Progenitor cell of endocrine pancreas (in vitro differentiated cells): ENCODE results near the gene STARD10. TPM values are rescaled to one million over a fixed set of nuclear protein-coding genes. Genes with fewer than 3 reads are reported as not detected.
A peak's percentile ranks its signal among the peaks of the same experiment; 100 is the strongest.

Source experiments
- DNase-seq: peaks from one replicate; pipeline ENCODE4 v3.0.0; 2021; ENCODE audit warnings: low spot score; ENCODE audit not compliant: unreplicated experiment
- H3K27ac Mint-ChIP-seq: 2 replicates; pipeline ENCODE4 v1.8.0; 2021; ENCODE audit warnings: mild to moderate bottlenecking, moderate library complexity, mixed read lengths
- H3K27me3 Mint-ChIP-seq: 2 replicates; pipeline ENCODE4 v1.8.0; 2021; ENCODE audit warnings: mixed read lengths
- H3K36me3 Mint-ChIP-seq: 2 replicates; pipeline ENCODE4 v1.8.0; 2022; ENCODE audit warnings: mixed read lengths; ENCODE audit not compliant: insufficient read depth
- H3K4me1 Mint-ChIP-seq: 2 replicates; pipeline ENCODE4 v1.8.0; 2021; ENCODE audit warnings: low read depth, mixed read lengths
- H3K4me3 Mint-ChIP-seq: 2 replicates; pipeline ENCODE4 v1.8.0; 2021; ENCODE audit warnings: low read depth, mild to moderate bottlenecking, moderate library complexity, mixed read lengths
- H3K9me3 Mint-ChIP-seq: 2 replicates; pipeline ENCODE4 v1.8.0; 2021; ENCODE audit warnings: low read depth, mixed read lengths
- CTCF ChIP-seq: fragments of 200-600 bp; sonication (generic); IDR thresholded peaks from one replicate; pipeline ENCODE4 v1.5.0; 2021; ENCODE audit warnings: antibody characterized with exemption, mild to moderate bottlenecking; ENCODE audit not compliant: unreplicated experiment
- total RNA-seq: library from RNA; stranded (reverse); gene quantifications from 2 replicates; pipeline ENCODE4 v1.2.1, GENCODE V29; 2021

STARD10 gene
- total RNA-seq, 1 donor from 2014 or later, result 212 TPM

- H3K27ac Mint-ChIP-seq, result peak overlapping the region; percentile 78
- peaks cover 12% of the 10 kb centered on the region for H3K36me3 Mint-ChIP-seq
- H3K4me3 Mint-ChIP-seq, result no peak overlapping the region
- TF ChIP-seq CTCF, result no peak
- no peaks in the 10 kb centered on the region for H3K9me3 Mint-ChIP-seq
- peaks cover 7% of the 10 kb centered on the region for H3K4me1 Mint-ChIP-seq
- no peaks in the 10 kb centered on the region for H3K27me3 Mint-ChIP-seq
- no peak for DNase-seq
These were observed 58.3 kb downstream of the STARD10 start for GRCh38 chr11:72735495-72736027.

DNA sequence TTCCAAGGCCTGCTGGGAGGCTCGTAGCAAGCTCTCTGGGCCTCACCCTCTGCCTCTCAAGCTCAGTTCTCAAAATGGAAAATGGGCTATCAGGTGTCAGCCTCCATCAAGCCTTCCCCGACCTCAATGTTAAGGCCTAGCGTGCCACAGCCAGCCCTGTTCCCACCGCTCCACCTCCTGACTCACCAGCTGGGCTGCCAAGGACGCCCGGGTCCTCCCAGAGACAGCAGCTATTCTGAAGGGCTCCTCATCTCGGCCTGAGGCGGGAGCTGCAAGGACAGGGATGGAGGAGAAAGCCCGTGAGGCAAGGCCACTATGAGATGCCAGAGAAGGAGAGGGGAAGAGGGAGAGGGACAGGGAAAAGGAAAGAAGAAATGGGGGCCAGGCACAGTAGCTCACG lies 61.5 kb downstream of the STARD10 start:
- H3K27me3 Mint-ChIP-seq, result no peaks in the 10 kb centered on the region
- peaks cover 10% of the 10 kb centered on the region for H3K36me3 Mint-ChIP-seq
- H3K4me1 Mint-ChIP-seq, result peaks cover 6% of the 10 kb centered on the region
- no peak overlapping the region for H3K27ac Mint-ChIP-seq
- H3K4me3 Mint-ChIP-seq, result no peak overlapping the region
- no peaks in the 10 kb centered on the region for H3K9me3 Mint-ChIP-seq
- no peak for TF ChIP-seq CTCF
- no peak for DNase-seq

- DNase-seq, result no peak
- Mint-ChIP-seq H3K36me3 (peaks cover 8% of the 10 kb centered on the region), H3K4me3 (no peak overlapping the region), H3K4me1 (peaks cover 1% of the 10 kb centered on the region), H3K9me3 (no peaks in the 10 kb centered on the region), H3K27me3 (no peaks in the 10 kb centered on the region), H3K27ac (peak overlapping the region; percentile 13)
- TF ChIP-seq CTCF, result no peak
These were observed 63.1 kb downstream of the STARD10 start for GRCh38 chr11:72730737-72731136.

DNA sequence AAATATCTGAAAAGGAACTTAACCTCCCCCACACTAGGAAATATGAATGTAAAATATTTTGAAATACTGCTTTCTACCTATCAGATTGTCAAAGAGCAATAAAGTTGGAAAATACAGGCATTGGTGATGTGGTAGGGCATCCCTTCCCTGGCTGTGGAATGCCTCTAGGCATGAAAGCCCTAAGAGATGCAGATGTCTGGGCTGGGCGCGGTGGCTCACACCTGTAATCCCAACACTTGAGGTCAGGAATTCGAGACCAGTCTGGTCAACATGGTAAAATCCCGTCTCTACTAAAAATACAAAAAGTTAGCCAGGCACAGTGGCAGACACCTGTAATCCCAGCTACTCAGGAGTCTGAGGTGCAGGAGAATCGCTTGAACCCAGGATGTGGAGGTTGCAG lies 63.6 kb downstream of the STARD10 start:
- Mint-ChIP-seq H3K27me3 (no peaks in the 10 kb centered on the region), H3K4me1 (no peaks in the 10 kb centered on the region), H3K36me3 (peaks cover 9% of the 10 kb centered on the region), H3K27ac (peak overlapping the region; percentile 13), H3K4me3 (no peak overlapping the region), H3K9me3 (no peaks in the 10 kb centered on the region)
- no peak for TF ChIP-seq CTCF
- no peak for DNase-seq

DNA sequence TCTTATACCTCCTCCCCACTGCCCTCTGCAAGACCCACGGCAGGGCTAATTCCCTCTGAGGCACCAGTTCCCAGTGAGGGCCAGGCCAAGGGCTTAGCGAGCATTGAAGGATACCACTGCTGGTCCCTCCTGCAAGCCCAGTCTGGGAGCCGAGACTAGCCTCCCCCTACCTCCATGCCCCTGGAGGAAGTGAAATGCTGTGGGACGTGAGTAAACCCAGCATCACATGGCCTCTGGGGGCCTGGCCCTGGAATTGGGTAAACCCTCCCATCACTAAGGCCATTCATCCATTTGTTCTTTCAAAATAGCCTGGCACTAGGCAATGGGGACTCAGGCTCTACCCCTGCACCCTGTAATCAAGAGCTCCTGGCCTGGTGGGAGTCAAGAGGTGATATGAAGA lies 66.3 kb downstream of the STARD10 start:
- no peak for DNase-seq
- Mint-ChIP-seq H3K9me3 (no peaks in the 10 kb centered on the region), H3K4me3 (no peak overlapping the region), H3K27ac (no peak overlapping the region), H3K36me3 (peaks cover 12% of the 10 kb centered on the region), H3K27me3 (no peaks in the 10 kb centered on the region), H3K4me1 (no peaks in the 10 kb centered on the region)
- TF ChIP-seq CTCF, result no peak
